ENCODE results near the gene MBD3.

GRCh38 chr19:1538978-1539377 is 53.7 kb downstream of the MBD3 start:
- TF ChIP-seq EZH2 (IDR thresholded peaks at IDR 0.05; ENCODE audit: insufficient read depth, low read length): no peak
- no peak for TF ChIP-seq CTCF (IDR thresholded peaks at IDR 0.05; ENCODE audit: insufficient read depth, low read depth, low read length)

Data from astrocyte (in vitro differentiated cells and primary cell).